RWPE2 (cell line): ENCODE data around the gene POLG.

ENCODE experiments used
- ATAC-seq: fragments of 200-7000 bp; cut with Tn5 transposase; 3 replicates; pipeline ENCODE4 v1.9.1; 2021; ENCODE audit warnings: low read depth
- DNase-seq: peaks from one replicate; pipeline ENCODE4 v3.0.0-alpha.2; 2020; ENCODE audit warnings: low spot score
- H3K27ac ChIP-seq: fragments of 450-650 bp; 2 replicates; pipeline ENCODE4 v1.5.1; 2017; ENCODE audit warnings: mild to moderate bottlenecking; ENCODE audit not compliant: poor library complexity, severe bottlenecking
- H3K27me3 ChIP-seq: fragments of 250-450 bp; sonication (Bioruptor Pico); 2 replicates; pipeline ENCODE4 v1.5.1; 2021; ENCODE audit warnings: mild to moderate bottlenecking, moderate library complexity; ENCODE audit not compliant: insufficient read depth, poor library complexity, severe bottlenecking
- H3K36me3 ChIP-seq: fragments of 250-450 bp; sonication (Bioruptor Pico); 2 replicates; pipeline ENCODE4 v1.5.1; 2020; ENCODE audit warnings: low read depth, mild to moderate bottlenecking, moderate library complexity
- H3K4me1 ChIP-seq: fragments of 250-450 bp; sonication (Bioruptor Pico); 2 replicates; pipeline ENCODE4 v1.5.1; 2021; ENCODE audit warnings: mild to moderate bottlenecking, moderate library complexity; ENCODE audit not compliant: insufficient read depth, poor library complexity, severe bottlenecking
- H3K4me3 ChIP-seq: fragments of 250-450 bp; sonication (Bioruptor Pico); 2 replicates; pipeline ENCODE4 v1.5.1; 2021; ENCODE audit warnings: mild to moderate bottlenecking, moderate library complexity; ENCODE audit not compliant: severe bottlenecking
- H3K9me3 ChIP-seq: fragments of 250-450 bp; sonication (Bioruptor Pico); 2 replicates; pipeline ENCODE4 v1.5.1; 2021; ENCODE audit warnings: mild to moderate bottlenecking, moderate library complexity; ENCODE audit not compliant: severe bottlenecking
- CTCF ChIP-seq: fragments of 450-650 bp; IDR thresholded peaks from one replicate; pipeline ENCODE4 v1.5.1; 2017; ENCODE audit warnings: mild to moderate bottlenecking, moderate library complexity; ENCODE audit not compliant: poor library complexity, severe bottlenecking

The POLG gene

GRCh38 chr15:89365462-89366065 is 30.9 kb upstream of the POLG start:
- no peak for ATAC-seq
- peak; percentile 68 for DNase-seq
- Histone ChIP-seq H3K27ac (no peak overlapping the region), H3K27me3 (peaks cover 100% of the 10 kb centered on the region), H3K9me3 (no peaks in the 10 kb centered on the region), H3K4me1 (no peaks in the 10 kb centered on the region), H3K4me3 (no peak overlapping the region), H3K36me3 (no peaks in the 10 kb centered on the region)
- no peak for TF ChIP-seq CTCF

DNA sequence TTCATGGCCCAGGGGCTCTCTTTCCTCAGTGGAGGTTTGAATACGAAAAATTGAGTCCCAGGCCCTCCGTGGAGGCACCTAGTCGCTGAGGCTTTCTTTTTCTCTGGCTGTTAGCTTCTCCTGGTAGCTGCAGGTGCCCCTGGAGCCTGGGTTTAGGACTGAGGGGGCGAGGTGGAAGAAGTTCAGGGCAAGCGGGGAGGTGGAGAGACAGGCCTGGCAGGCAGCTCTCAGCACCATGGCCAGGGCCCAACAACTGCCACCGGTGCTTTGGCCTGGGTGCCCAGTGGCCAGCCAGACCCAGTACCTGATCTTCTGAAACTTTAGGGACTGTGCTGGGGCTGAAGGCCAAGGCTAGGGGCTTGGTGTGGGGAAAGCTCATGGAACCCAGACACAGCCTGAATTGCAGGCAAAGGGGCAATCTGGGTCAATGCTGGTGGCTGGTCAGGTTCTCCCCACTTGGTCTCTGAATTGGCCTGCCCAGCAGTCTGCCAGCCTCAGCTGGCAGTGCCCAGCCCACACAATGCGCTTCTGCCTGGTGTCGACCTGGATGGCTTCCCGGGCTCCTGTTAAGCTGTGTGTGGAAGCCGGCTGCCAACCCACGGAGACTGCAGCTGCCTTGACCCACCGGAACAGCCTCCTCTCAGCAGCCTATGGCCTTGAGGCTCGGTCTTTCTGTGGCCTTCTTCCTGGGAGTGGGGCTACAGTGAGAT is 30.3 kb upstream of the POLG start:
- Histone ChIP-seq H3K4me3 (no peak overlapping the region), H3K9me3 (no peaks in the 10 kb centered on the region), H3K4me1 (no peaks in the 10 kb centered on the region), H3K36me3 (no peaks in the 10 kb centered on the region), H3K27ac (no peak overlapping the region), H3K27me3 (peaks cover 100% of the 10 kb centered on the region)
- DNase-seq = peak; percentile 69
- no peak for TF ChIP-seq CTCF
- no peak for ATAC-seq

GRCh38 chr15:89364341-89364740 is 29.7 kb upstream of the POLG start:
- ATAC-seq = no peak
- H3K4me3 ChIP-seq = no peak overlapping the region
- H3K27ac ChIP-seq = no peak overlapping the region
- H3K36me3 ChIP-seq = no peaks in the 10 kb centered on the region
- peak; percentile 64 for DNase-seq
- peaks cover 100% of the 10 kb centered on the region for H3K27me3 ChIP-seq
- no peak for TF ChIP-seq CTCF
- no peaks in the 10 kb centered on the region for H3K4me1 ChIP-seq
- H3K9me3 ChIP-seq = no peaks in the 10 kb centered on the region

GRCh38 chr15:89363770-89364169 is 29.1 kb upstream of the POLG start:
- TF ChIP-seq CTCF = no peak
- Histone ChIP-seq H3K4me3 (no peak overlapping the region), H3K27me3 (peaks cover 99% of the 10 kb centered on the region), H3K4me1 (no peaks in the 10 kb centered on the region), H3K36me3 (no peaks in the 10 kb centered on the region), H3K27ac (no peak overlapping the region), H3K9me3 (no peaks in the 10 kb centered on the region)
- DNase-seq = peak; percentile 56
- ATAC-seq = no peak

DNA sequence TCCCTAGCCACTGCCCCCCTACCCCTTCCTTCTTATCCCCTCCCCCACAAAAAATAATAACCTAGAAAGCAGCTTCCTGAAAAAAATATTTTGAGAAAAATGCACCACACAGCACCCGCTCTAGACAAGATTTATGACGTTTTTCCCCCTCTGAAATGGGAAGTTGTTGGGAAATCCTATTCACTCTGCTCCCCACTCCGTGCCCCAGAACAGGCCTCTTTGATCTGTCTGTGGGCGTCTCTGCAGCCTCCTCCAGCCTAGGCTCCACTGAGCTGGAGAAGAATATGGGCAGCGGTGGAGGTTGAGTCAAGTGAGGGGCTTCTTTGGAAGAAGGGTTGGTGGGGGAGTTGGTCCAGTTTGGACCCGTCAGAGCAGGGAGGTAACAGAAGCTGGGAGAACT is 28.5 kb upstream of the POLG start:
- Histone ChIP-seq H3K36me3 (no peaks in the 10 kb centered on the region), H3K9me3 (no peaks in the 10 kb centered on the region), H3K27me3 (peaks cover 96% of the 10 kb centered on the region), H3K4me1 (no peaks in the 10 kb centered on the region), H3K4me3 (no peak overlapping the region), H3K27ac (no peak overlapping the region)
- no peak for TF ChIP-seq CTCF
- ATAC-seq (no peak), DNase-seq (no peak)
